ENCODE results near the gene STBD1. TPM values are rescaled to one million over a fixed set of nuclear protein-coding genes. Genes with fewer than 3 reads are reported as not detected.

Gene STBD1
- total RNA-seq, 4 donors from 2014 or later, result 1.8 to 3.8 (median 2.4) TPM

- 69 to 72% methylated on average over 3 of the region's 3 CpGs for WGBS, 2 donors
- Histone ChIP-seq H3K27ac (no peak overlapping the region), H3K27me3 (no peaks in the 10 kb centered on the region), H3K9me3 (peaks cover 0 to 21% (median 0%) of the 10 kb centered on the region in 3 donors), H3K36me3 (no peaks in the 10 kb centered on the region), H3K4me1 (no peaks in the 10 kb centered on the region), H3K4me3 (no peak overlapping the region)
- TF ChIP-seq POLR2A (IDR thresholded peaks at IDR 0.05) (no peak), CTCF (IDR thresholded peaks at IDR 0.05) (no peak)
- intact Hi-C loops (cut with DNase I), result no loop called here
- no peak for DNase-seq
Observed at GRCh38 chr4:76322236-76322635, 15.7 kb downstream of the STBD1 start.

- no peak overlapping the region for H3K4me3 ChIP-seq
- no peaks in the 10 kb centered on the region for H3K4me1 ChIP-seq
- H3K27ac ChIP-seq, result no peak overlapping the region
- intact Hi-C loops (cut with DNase I), result no loop called here
- no peak for TF ChIP-seq CTCF (IDR thresholded peaks at IDR 0.05)
- no peak for TF ChIP-seq POLR2A (IDR thresholded peaks at IDR 0.05)
- H3K36me3 ChIP-seq, result no peaks in the 10 kb centered on the region
- no peak for DNase-seq
- peaks cover 0 to 21% (median 0%) of the 10 kb centered on the region in 3 donors for H3K9me3 ChIP-seq
- H3K27me3 ChIP-seq, result no peaks in the 10 kb centered on the region
Observed at GRCh38 chr4:76325072-76325471, 18.5 kb downstream of the STBD1 start.

GRCh38 chr4:76326515-76326914 is 20.0 kb downstream of the STBD1 start:
- DNase-seq, result no peak
- TF ChIP-seq POLR2A (IDR thresholded peaks at IDR 0.05) (no peak), CTCF (IDR thresholded peaks at IDR 0.05) (no peak)
- H3K4me3 ChIP-seq, result no peak overlapping the region
- intact Hi-C loops (cut with DNase I), result no loop called here
- no peaks in the 10 kb centered on the region for H3K27me3 ChIP-seq
- H3K27ac ChIP-seq, result no peak overlapping the region
- no peaks in the 10 kb centered on the region for H3K36me3 ChIP-seq
- H3K9me3 ChIP-seq, result peaks cover 0 to 16% (median 0%) of the 10 kb centered on the region in 3 donors
- no peaks in the 10 kb centered on the region for H3K4me1 ChIP-seq

- 65 to 73% methylated on average over 3 of the region's 3 CpGs for WGBS, 2 donors
- intact Hi-C loops (cut with DNase I), result no loop called here
Observed at GRCh38 chr4:76334885-76335284, 28.4 kb downstream of the STBD1 start.

GRCh38 chr4:76339364-76339763 is 32.8 kb downstream of the STBD1 start:
- H3K27me3 ChIP-seq, result no peaks in the 10 kb centered on the region
- no peaks in the 10 kb centered on the region for H3K36me3 ChIP-seq
- no peaks in the 10 kb centered on the region for H3K4me1 ChIP-seq
- intact Hi-C loops (cut with DNase I), result no loop called here
- no peak overlapping the region for H3K4me3 ChIP-seq
- H3K9me3 ChIP-seq, result no peaks in the 10 kb centered on the region
- TF ChIP-seq POLR2A (IDR thresholded peaks at IDR 0.05), result no peak
- no peak for TF ChIP-seq CTCF (IDR thresholded peaks at IDR 0.05)
- H3K27ac ChIP-seq, result no peak overlapping the region
- DNase-seq, result no peak
- 37 to 45% methylated on average over 2 of the region's 2 CpGs for WGBS, 2 donors

More at GRCh38 chr4:76334885-76335284, 28.4 kb downstream of the STBD1 start:
- no peak for DNase-seq
- Histone ChIP-seq H3K9me3 (no peaks in the 10 kb centered on the region), H3K4me1 (no peaks in the 10 kb centered on the region), H3K27me3 (no peaks in the 10 kb centered on the region), H3K36me3 (no peaks in the 10 kb centered on the region), H3K4me3 (no peak overlapping the region), H3K27ac (no peak overlapping the region)
- no peak for TF ChIP-seq CTCF (IDR thresholded peaks at IDR 0.05)

Measured in esophagus squamous epithelium (tissue), 5 donors.